Measurements from ENCODE around the gene TIMM22. TPM values are rescaled to one million over a fixed set of nuclear protein-coding genes. Genes with fewer than 3 reads are reported as not detected.
"Not testable (repeated sequence)": the region's sequence is repeated elsewhere in the genome, so short reads cannot be mapped to it uniquely, and the experiment has no call there.

TIMM22 gene
- total RNA-seq, 1 experiment from 2014 or later = 23.2 TPM

GRCh38 chr17:964876-965275 lies 32.1 kb upstream of the TIMM22 start:
- Histone ChIP-seq H3K36me3 (no peaks in the 10 kb centered on the region), H3K9me3 (replicated peaks) (no peaks in the 10 kb centered on the region), H3K27me3 (replicated peaks) (no peaks in the 10 kb centered on the region), H3K27ac (no peak overlapping the region), H3K4me3 (no peak overlapping the region), H3K4me1 (replicated peaks) (0 out of 2 replicates have a peak, but pooled peaks cover 3% of the 10 kb centered on the region)
- no peak for DNase-seq (ENCODE audit: low read depth in 1 of 2, low spot score in 2 of 2)

- Histone ChIP-seq H3K4me1 (replicated peaks) (0 out of 2 replicates have a peak, but pooled peaks cover 3% of the 10 kb centered on the region), H3K27me3 (replicated peaks) (no peaks in the 10 kb centered on the region), H3K9me3 (replicated peaks) (no peaks in the 10 kb centered on the region), H3K36me3 (no peaks in the 10 kb centered on the region), H3K4me3 (no peak overlapping the region), H3K27ac (no peak overlapping the region)
- DNase-seq (ENCODE audit: low read depth in 1 of 2, low spot score in 2 of 2) = no peak
Measured at GRCh38 chr17:965311-965989, 31.5 kb upstream of the TIMM22 start.

GRCh38 chr17:967122-967521 lies 29.8 kb upstream of the TIMM22 start:
- no peak for DNase-seq (ENCODE audit: low read depth in 1 of 2, low spot score in 2 of 2)
- no peaks in the 10 kb centered on the region for H3K27me3 ChIP-seq (replicated peaks)
- H3K4me1 ChIP-seq (replicated peaks) = 0 out of 2 replicates have a peak, but pooled peaks cover 3% of the 10 kb centered on the region
- no peak overlapping the region for H3K4me3 ChIP-seq
- no peak overlapping the region for H3K27ac ChIP-seq
- H3K9me3 ChIP-seq (replicated peaks) = no peaks in the 10 kb centered on the region
- no peaks in the 10 kb centered on the region for H3K36me3 ChIP-seq

- Histone ChIP-seq H3K9me3 (replicated peaks) (no peaks in the 10 kb centered on the region), H3K4me3 (no peak overlapping the region), H3K4me1 (replicated peaks) (0 out of 2 replicates have a peak, but pooled peaks cover 3% of the 10 kb centered on the region), H3K27me3 (replicated peaks) (no peaks in the 10 kb centered on the region), H3K36me3 (no peaks in the 10 kb centered on the region), H3K27ac (no peak overlapping the region)
- DNase-seq (ENCODE audit: low read depth in 1 of 2, low spot score in 2 of 2) = no peak
Measured at GRCh38 chr17:968812-969730, 27.9 kb upstream of the TIMM22 start.

GRCh38 chr17:969811-970355 lies 27.0 kb upstream of the TIMM22 start:
- DNase-seq (ENCODE audit: low read depth in 1 of 2, low spot score in 2 of 2) = no peak
- H3K4me1 ChIP-seq (replicated peaks) = 0 out of 2 replicates have a peak, but pooled peaks cover 3% of the 10 kb centered on the region
- H3K27ac ChIP-seq = no peak overlapping the region
- H3K4me3 ChIP-seq = no peak overlapping the region
- no peaks in the 10 kb centered on the region for H3K36me3 ChIP-seq
- H3K27me3 ChIP-seq (replicated peaks) = no peaks in the 10 kb centered on the region
- H3K9me3 ChIP-seq (replicated peaks) = no peaks in the 10 kb centered on the region

GRCh38 chr17:970364-970763 lies 26.6 kb upstream of the TIMM22 start:
- Histone ChIP-seq H3K36me3 (no peaks in the 10 kb centered on the region), H3K4me3 (no peak overlapping the region), H3K27me3 (replicated peaks) (no peaks in the 10 kb centered on the region), H3K27ac (no peak overlapping the region), H3K9me3 (replicated peaks) (no peaks in the 10 kb centered on the region), H3K4me1 (replicated peaks) (0 out of 2 replicates have a peak, but pooled peaks cover 3% of the 10 kb centered on the region)
- DNase-seq (ENCODE audit: low read depth in 1 of 2, low spot score in 2 of 2) = no peak

- H3K9me3 ChIP-seq (replicated peaks); H3K27me3 ChIP-seq (replicated peaks); DNase-seq (ENCODE audit: low read depth in 1 of 2, low spot score in 2 of 2); H3K27ac ChIP-seq; H3K4me3 ChIP-seq; H3K36me3 ChIP-seq; H3K4me1 ChIP-seq (replicated peaks): not testable (repeated sequence)
Measured at GRCh38 chr17:971861-972260, 25.1 kb upstream of the TIMM22 start.

GRCh38 chr17:973053-973452 lies 23.9 kb upstream of the TIMM22 start:
- H3K9me3 ChIP-seq (replicated peaks) = no peaks in the 10 kb centered on the region
- H3K36me3 ChIP-seq = 0 out of 2 replicates have a peak, but pooled peaks cover under 1% of the 10 kb centered on the region
- no peak for DNase-seq (ENCODE audit: low read depth in 1 of 2, low spot score in 2 of 2)
- no peak overlapping the region for H3K4me3 ChIP-seq
- H3K27me3 ChIP-seq (replicated peaks) = peaks cover under 1% of the 10 kb centered on the region; the same call in 1 of the 2 replicates
- peaks cover 4% of the 10 kb centered on the region; the same call in 1 of the 2 replicates for H3K4me1 ChIP-seq (replicated peaks)
- H3K27ac ChIP-seq = no peak overlapping the region

- not testable (repeated sequence) for H3K4me3 ChIP-seq; H3K27me3 ChIP-seq (replicated peaks); H3K9me3 ChIP-seq (replicated peaks); DNase-seq (ENCODE audit: low read depth in 1 of 2, low spot score in 2 of 2); H3K27ac ChIP-seq; H3K36me3 ChIP-seq
- peaks cover 14% of the 10 kb centered on the region for H3K4me1 ChIP-seq (replicated peaks)
Measured at GRCh38 chr17:974778-975177, 22.2 kb upstream of the TIMM22 start.

- Histone ChIP-seq H3K4me1 (replicated peaks) (peaks cover 20% of the 10 kb centered on the region), H3K9me3 (replicated peaks) (no peaks in the 10 kb centered on the region), H3K27ac (no peak overlapping the region), H3K4me3 (no peak overlapping the region), H3K27me3 (replicated peaks) (peaks cover 6% of the 10 kb centered on the region; the same call in 1 of the 2 replicates), H3K36me3 (peaks cover 7% of the 10 kb centered on the region; the same call in 1 of the 2 replicates)
- no peak for DNase-seq (ENCODE audit: low read depth in 1 of 2, low spot score in 2 of 2)
Measured at GRCh38 chr17:975371-975915, 21.5 kb upstream of the TIMM22 start.

- no peak for DNase-seq (ENCODE audit: low read depth in 1 of 2, low spot score in 2 of 2)
- no peak overlapping the region for H3K4me3 ChIP-seq
Measured at GRCh38 chr17:976312-976711, 20.6 kb upstream of the TIMM22 start.

GRCh38 chr17:977166-977565 lies 19.8 kb upstream of the TIMM22 start:
- H3K9me3 ChIP-seq (replicated peaks) = no peaks in the 10 kb centered on the region
- peaks cover 20% of the 10 kb centered on the region for H3K4me1 ChIP-seq (replicated peaks)
- no peak overlapping the region for H3K27ac ChIP-seq
- peaks cover 7% of the 10 kb centered on the region; the same call in 1 of the 2 replicates for H3K36me3 ChIP-seq
- DNase-seq (ENCODE audit: low read depth in 1 of 2, low spot score in 2 of 2) = no peak
- peaks cover 6% of the 10 kb centered on the region; the same call in 1 of the 2 replicates for H3K27me3 ChIP-seq (replicated peaks)
- no peak overlapping the region for H3K4me3 ChIP-seq

More at GRCh38 chr17:976312-976711, 20.6 kb upstream of the TIMM22 start:
- Histone ChIP-seq H3K27me3 (replicated peaks) (peaks cover 6% of the 10 kb centered on the region; the same call in 1 of the 2 replicates), H3K9me3 (replicated peaks) (no peaks in the 10 kb centered on the region), H3K27ac (no peak overlapping the region), H3K36me3 (peaks cover 7% of the 10 kb centered on the region; the same call in 1 of the 2 replicates), H3K4me1 (replicated peaks) (peaks cover 20% of the 10 kb centered on the region)

Measured in SJSA1 (cell line).